Prostate gland (tissue), 2 donors: ENCODE data around the gene SLC66A2.

Source experiments
- POLR2A ChIP-seq: fragments of 450-650 bp; IDR thresholded peaks from one replicate; pipeline ENCODE4 v1.6.1; 2016; ENCODE audit warnings: antibody characterized with exemption, mild to moderate bottlenecking
- POLR2AphosphoS5 ChIP-seq: sonication (generic); formaldehyde crosslinking; IDR thresholded peaks from one replicate; pipeline ENCODE4 v1.6.1; 2017; ENCODE audit warnings: antibody characterized with exemption
- TF ChIP-seq, protein P1 (sequence below), 4 experiments: fragments of 200-600 bp in 2 of 4; fragments of 450-650 bp in 2 of 4; sonication (generic) in 2 of 4; IDR thresholded peaks; 1 replicate in 3 of 4; 2 replicates in 1 of 4; pipeline ENCODE4 v1.5.1; 2016 to 2019; ENCODE audit warnings: antibody characterized with exemption in 4 of 4, mild to moderate bottlenecking in 2 of 4, moderate library complexity in 2 of 4

DNA sequence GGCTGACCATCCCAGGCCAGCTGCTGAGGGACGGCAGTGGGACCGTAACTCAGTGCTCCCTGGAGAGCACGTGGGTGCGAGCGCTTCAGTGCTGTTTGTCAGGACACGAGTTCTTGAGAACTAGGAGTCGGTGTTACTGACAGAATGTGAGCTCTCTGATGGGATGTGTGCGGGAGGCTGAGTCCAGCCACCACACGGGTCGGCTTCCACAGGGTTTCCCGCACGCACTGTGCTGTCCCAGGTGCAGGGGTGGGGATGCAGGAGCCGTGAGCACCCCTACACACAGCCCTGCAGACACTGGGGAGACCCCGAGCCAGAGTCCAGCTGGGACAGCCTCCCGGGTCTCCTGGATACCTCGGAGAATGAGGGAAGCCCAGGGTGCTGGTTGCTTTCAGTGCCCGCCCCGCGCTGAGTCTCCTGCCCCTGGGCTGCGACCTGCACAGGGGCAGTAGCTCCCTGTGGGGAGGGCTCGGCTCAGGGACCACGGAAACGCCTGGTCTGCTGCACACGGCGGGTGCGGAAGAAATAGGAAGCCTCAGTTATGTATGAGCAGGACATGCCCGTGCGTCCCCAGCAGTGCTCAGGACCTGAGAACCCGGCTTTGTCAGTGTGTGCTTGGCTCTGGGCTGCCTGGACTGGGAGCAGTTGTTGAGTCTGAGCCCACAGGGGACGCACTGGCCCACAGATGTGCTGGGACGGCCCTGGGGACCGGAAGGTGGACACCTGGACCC lies 82.5 kb downstream of the SLC66A2 start:
- TF ChIP-seq, protein P1, sequence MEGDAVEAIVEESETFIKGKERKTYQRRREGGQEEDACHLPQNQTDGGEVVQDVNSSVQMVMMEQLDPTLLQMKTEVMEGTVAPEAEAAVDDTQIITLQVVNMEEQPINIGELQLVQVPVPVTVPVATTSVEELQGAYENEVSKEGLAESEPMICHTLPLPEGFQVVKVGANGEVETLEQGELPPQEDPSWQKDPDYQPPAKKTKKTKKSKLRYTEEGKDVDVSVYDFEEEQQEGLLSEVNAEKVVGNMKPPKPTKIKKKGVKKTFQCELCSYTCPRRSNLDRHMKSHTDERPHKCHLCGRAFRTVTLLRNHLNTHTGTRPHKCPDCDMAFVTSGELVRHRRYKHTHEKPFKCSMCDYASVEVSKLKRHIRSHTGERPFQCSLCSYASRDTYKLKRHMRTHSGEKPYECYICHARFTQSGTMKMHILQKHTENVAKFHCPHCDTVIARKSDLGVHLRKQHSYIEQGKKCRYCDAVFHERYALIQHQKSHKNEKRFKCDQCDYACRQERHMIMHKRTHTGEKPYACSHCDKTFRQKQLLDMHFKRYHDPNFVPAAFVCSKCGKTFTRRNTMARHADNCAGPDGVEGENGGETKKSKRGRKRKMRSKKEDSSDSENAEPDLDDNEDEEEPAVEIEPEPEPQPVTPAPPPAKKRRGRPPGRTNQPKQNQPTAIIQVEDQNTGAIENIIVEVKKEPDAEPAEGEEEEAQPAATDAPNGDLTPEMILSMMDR (IDR thresholded peaks at IDR 0.05) = no peak
- TF ChIP-seq POLR2AphosphoS5 (no peak), POLR2A (no peak)
